A549 (cell line): Measurements from ENCODE around the gene SPATA1.

Source experiments
- CBX8 ChIP-seq: fragments of 200-600 bp; sonication (generic); IDR thresholded peaks from 2 replicates; pipeline ENCODE4 v1.6.1; 2016
- CHD2 ChIP-seq: fragments of 150-350 bp; IDR thresholded peaks from 2 replicates; pipeline ENCODE4 v1.6.1; 2014; ENCODE audit warnings: low read length; ENCODE audit not compliant: partially characterized antibody
- CTCF ChIP-seq: fragments of >200 bp; sonication (Bioruptor Twin); formaldehyde crosslinking; IDR thresholded peaks from 3 replicates; pipeline ENCODE4 v1.5.1; 2016
- EP300 ChIP-seq, 2 experiments: fragments of >200 bp; sonication (Bioruptor Twin); formaldehyde crosslinking; IDR thresholded peaks; 2 replicates in 1 of 2; 3 replicates in 1 of 2; pipeline ENCODE4 v1.6.1; 2016 to 2017
- MYC ChIP-seq: IDR thresholded peaks from 2 replicates; pipeline ENCODE4 v1.6.1; 2012; ENCODE audit warnings: mild to moderate bottlenecking, inconsistent platforms, low read length, improper control_type of control experiment, borderline replicate concordance
- NR3C1 ChIP-seq: fragments of >200 bp; sonication (Bioruptor Twin); formaldehyde crosslinking; IDR thresholded peaks from 3 replicates; pipeline ENCODE4 v1.6.1; 2017
- POLR2A ChIP-seq: IDR thresholded peaks from 2 replicates; pipeline ENCODE4 v1.6.1; 2012; ENCODE audit warnings: mild to moderate bottlenecking, low read length
- POLR2AphosphoS2 ChIP-seq: conservative IDR thresholded peaks from 2 replicates; pipeline ENCODE4 v1.6.1; 2012; ENCODE audit warnings: low read length, improper control_type of control experiment, inconsistent platforms
- RAD21 ChIP-seq, 2 experiments: fragments of >200 bp in 1 of 2; sonication (Bioruptor Twin) in 1 of 2; formaldehyde crosslinking in 1 of 2; IDR thresholded peaks in 1 of 2; conservative IDR thresholded peaks in 1 of 2; 2 replicates in 1 of 2; 3 replicates in 1 of 2; pipeline ENCODE4 v1.6.1; 2012 to 2018; ENCODE audit warnings: inconsistent platforms in 1 of 2
- RFX5 ChIP-seq: fragments of 450-650 bp; IDR thresholded peaks from 2 replicates; pipeline ENCODE4 v1.7.1; 2014; ENCODE audit warnings: antibody characterized with exemption, mild to moderate bottlenecking, moderate library complexity
- SREBF2 ChIP-seq: fragments of 450-650 bp; IDR thresholded peaks from 2 replicates; pipeline ENCODE4 v1.6.1; 2014; ENCODE audit warnings: mild to moderate bottlenecking, moderate library complexity
- TP53 ChIP-seq: fragments of 250-450 bp; sonication (Bioruptor Pico); IDR thresholded peaks from 2 replicates; pipeline ENCODE4 v1.5.0; 2021; ENCODE audit warnings: mild to moderate bottlenecking, moderate library complexity
- TF ChIP-seq, protein P1 (sequence below): IDR thresholded peaks from 2 replicates; pipeline ENCODE4 v1.6.1; 2012

DNA sequence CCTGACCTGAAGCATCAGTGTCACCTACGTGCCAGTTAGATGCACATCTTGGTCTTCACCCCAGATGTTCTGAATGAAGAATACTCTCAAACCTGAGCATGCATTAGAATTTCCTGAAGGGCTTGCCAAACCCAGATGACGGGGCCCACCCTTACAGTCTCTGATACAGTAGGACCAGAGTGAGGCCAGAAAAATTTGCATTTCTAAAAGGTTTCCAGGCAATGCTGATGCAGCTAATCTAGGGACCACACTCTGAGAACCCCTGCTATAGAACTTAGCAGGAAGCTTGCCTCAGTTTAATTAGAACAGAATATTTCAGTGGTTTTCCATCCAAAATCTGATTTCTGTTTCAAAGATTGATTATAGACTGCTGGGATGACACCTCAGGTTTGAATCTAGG, 77.9 kb downstream of the SPATA1 start:
- TF ChIP-seq RFX5 (no peak), TP53 (CRISPR knock-in tag) (no peak), CTCF (no peak), CHD2 (no peak), NR3C1 (no peak), CBX8 (no peak), POLR2AphosphoS2 (no peak), POLR2A (no peak), MYC (no peak), EP300 (IDR thresholded peaks at IDR 0.05) (no peak), RAD21 (conservative IDR thresholded peaks at IDR 0.05 in 1 of 2, IDR thresholded peaks at IDR 0.05 in 1 of 2) (no peak), SREBF2 (no peak)
- TF ChIP-seq, protein P1, sequence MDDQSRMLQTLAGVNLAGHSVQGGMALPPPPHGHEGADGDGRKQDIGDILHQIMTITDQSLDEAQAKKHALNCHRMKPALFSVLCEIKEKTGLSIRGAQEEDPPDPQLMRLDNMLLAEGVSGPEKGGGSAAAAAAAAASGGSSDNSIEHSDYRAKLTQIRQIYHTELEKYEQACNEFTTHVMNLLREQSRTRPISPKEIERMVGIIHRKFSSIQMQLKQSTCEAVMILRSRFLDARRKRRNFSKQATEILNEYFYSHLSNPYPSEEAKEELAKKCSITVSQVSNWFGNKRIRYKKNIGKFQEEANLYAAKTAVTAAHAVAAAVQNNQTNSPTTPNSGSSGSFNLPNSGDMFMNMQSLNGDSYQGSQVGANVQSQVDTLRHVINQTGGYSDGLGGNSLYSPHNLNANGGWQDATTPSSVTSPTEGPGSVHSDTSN = no peak
